OCI-LY7 (cell line): Measurements from ENCODE around the gene HRC. TPM values are rescaled to one million over a fixed set of nuclear protein-coding genes. Genes with fewer than 3 reads are reported as not detected.
A peak's percentile ranks its signal among the peaks of the same experiment; 100 is the strongest.

Experiments used
- BruUV-seq: library from RNA; stranded (reverse); fragments of 400-500 nt; replicated peaks from 2 replicates; lab custom pipeline; 2021; lab: Mats Ljungman, UMichigan
- CTCF ChIA-PET: fragments of 300-600 bp; sonication (Branson Sonifier 250); formaldehyde crosslinking; loops from one replicate; lab custom pipeline; 2022; ENCODE audit warnings: antibody characterized with exemption; ENCODE audit not compliant: unreplicated experiment; lab: Charles Lee
- POLR2A ChIA-PET: fragments of 300-600 bp; sonication (Branson Sonifier 250); formaldehyde crosslinking; loops from one replicate; lab custom pipeline; 2022; ENCODE audit warnings: antibody characterized with exemption; lab: Charles Lee
- DNase-seq: peaks from one replicate; pipeline ENCODE4 v3.0.0-alpha.2; 2015; ENCODE audit warnings: low spot score
- H2AFZ ChIP-seq: fragments of 200-600 bp; sonication (generic), shearing (Covaris generic); 2 replicates; pipeline ENCODE4 v1.6.1; 2014; ENCODE audit warnings: mild to moderate bottlenecking, antibody characterized with exemption, low read length, moderate library complexity
- H3K27ac ChIP-seq: fragments of 200-600 bp; sonication (generic); 2 replicates; pipeline ENCODE4 v1.5.1; 2014; ENCODE audit warnings: mixed run types, low read depth, mild to moderate bottlenecking, moderate library complexity, low read length, inconsistent platforms; ENCODE audit not compliant: poor library complexity, severe bottlenecking
- H3K36me3 ChIP-seq: fragments of 200-600 bp; sonication (generic); 2 replicates; pipeline ENCODE4 v1.6.1; 2014; ENCODE audit warnings: mild to moderate bottlenecking, antibody characterized with exemption, low read length, moderate library complexity, mixed read lengths; ENCODE audit not compliant: insufficient read depth
- H3K4me1 ChIP-seq: fragments of 200-600 bp; sonication (generic); 2 replicates; pipeline ENCODE4 v1.5.1; 2014; ENCODE audit warnings: mild to moderate bottlenecking, low read length; ENCODE audit not compliant: insufficient read depth, poor library complexity, severe bottlenecking
- H3K4me2 ChIP-seq: fragments of 200-600 bp; sonication (generic); 2 replicates; pipeline ENCODE4 v1.6.1; 2014; ENCODE audit warnings: mild to moderate bottlenecking, low read length
- H3K4me3 ChIP-seq: fragments of 200-600 bp; sonication (generic); 2 replicates; pipeline ENCODE4 v1.5.1; 2014; ENCODE audit warnings: mild to moderate bottlenecking, low read depth, low read length; ENCODE audit not compliant: poor library complexity, severe bottlenecking
- H3K79me2 ChIP-seq: fragments of 200-600 bp; sonication (generic); 2 replicates; pipeline ENCODE4 v1.6.1; 2016; ENCODE audit warnings: low read depth, mild to moderate bottlenecking, low read length, moderate library complexity, mixed read lengths; ENCODE audit not compliant: insufficient read depth
- H3K9me2 ChIP-seq: fragments of 200-600 bp; sonication (generic); 2 replicates; pipeline ENCODE4 v1.6.1; 2016; ENCODE audit warnings: mild to moderate bottlenecking, low read length, mixed read lengths; ENCODE audit not compliant: insufficient read depth
- H3K9me3 ChIP-seq: fragments of 200-600 bp; sonication (generic); 2 replicates; pipeline ENCODE4 v1.6.1; 2014; ENCODE audit warnings: mild to moderate bottlenecking, mixed run types, low read length, mixed read lengths
- H4K20me1 ChIP-seq: fragments of 200-600 bp; sonication (generic); 2 replicates; pipeline ENCODE4 v1.6.1; 2014; ENCODE audit warnings: mild to moderate bottlenecking, antibody characterized with exemption, low read length, moderate library complexity, mixed read lengths; ENCODE audit not compliant: insufficient read depth
- CTCF ChIP-seq: fragments of 200-600 bp; sonication (generic); conservative IDR thresholded peaks from 2 replicates; pipeline ENCODE4 v1.5.1; 2014; ENCODE audit warnings: mild to moderate bottlenecking, antibody characterized with exemption, low read length, moderate library complexity, mixed read lengths
- EZH2phosphoT487 ChIP-seq: fragments of 200-600 bp; sonication (generic); IDR thresholded peaks from 2 replicates; pipeline ENCODE4 v1.6.1; 2018; ENCODE audit warnings: low read depth, borderline replicate concordance, mild to moderate bottlenecking, mixed run types, antibody characterized with exemption, low read length, moderate library complexity, mixed read lengths
- intact Hi-C: fragments of 100-400 bp; cut with micrococcal nuclease; formaldehyde crosslinking; loops from one replicate; pipeline ENCODE4 v1.10.0; 2022; ENCODE audit not compliant: unreplicated experiment
- total RNA-seq, 2 experiments: library from RNA; depleted of rRNA in 1 of 2; stranded (reverse); fragments of >200 nt in 1 of 2; shearing (Covaris generic) in 1 of 2; gene quantifications; 2 replicates each; pipeline ENCODE4 v1.2.3, GENCODE V29; 2014 to 2022

HRC gene
- total RNA-seq, 2 experiments from 2014 or later, result not detected

GRCh38 chr19:49113762-49114629 is 41.2 kb downstream of the HRC start, which contains the start of gene LIN7B:
TSS of gene LIN7B (plus strand) at chr19:49114370. CDS start at chr19:49114405, 35 bp downstream.
- no peaks in the 10 kb centered on the region for H3K9me2 ChIP-seq
- BruUV-seq, result no TSS peak
- H3K4me3 ChIP-seq, result peak within 1 kb of the TSS; percentile 72
- no peak within 1 kb of the TSS for H3K27ac ChIP-seq
- intact Hi-C loops, result no loop called here
- peaks cover 20% of the 10 kb centered on the region for H3K4me1 ChIP-seq
- peak within 1 kb of the TSS; percentile 88 for H3K4me2 ChIP-seq
- H2AFZ ChIP-seq, result peak within 1 kb of the TSS; percentile 90
- ChIA-PET POLR2A (interaction anchor here (0.6 to 2.0 kb wide), 2 partner anchors 14 to 85 kb away, joined by 3 to 7 read pairs; no protein-coding TSS in a partner anchor), CTCF (interaction anchor here (0.6 to 1.6 kb wide), 2 partner anchors 35 to 85 kb away, joined by 3 to 5 read pairs; no protein-coding TSS in a partner anchor)
- no peaks in the 10 kb centered on the region for H3K9me3 ChIP-seq
- TF ChIP-seq EZH2phosphoT487 (no peak), CTCF (peak; percentile 67)
- no peaks in the 10 kb centered on the region for H3K79me2 ChIP-seq
- peaks cover 10% of the 10 kb centered on the region for H3K36me3 ChIP-seq
- H4K20me1 ChIP-seq, result no peaks in the 10 kb centered on the region
- peak; percentile 83 for DNase-seq

DNA sequence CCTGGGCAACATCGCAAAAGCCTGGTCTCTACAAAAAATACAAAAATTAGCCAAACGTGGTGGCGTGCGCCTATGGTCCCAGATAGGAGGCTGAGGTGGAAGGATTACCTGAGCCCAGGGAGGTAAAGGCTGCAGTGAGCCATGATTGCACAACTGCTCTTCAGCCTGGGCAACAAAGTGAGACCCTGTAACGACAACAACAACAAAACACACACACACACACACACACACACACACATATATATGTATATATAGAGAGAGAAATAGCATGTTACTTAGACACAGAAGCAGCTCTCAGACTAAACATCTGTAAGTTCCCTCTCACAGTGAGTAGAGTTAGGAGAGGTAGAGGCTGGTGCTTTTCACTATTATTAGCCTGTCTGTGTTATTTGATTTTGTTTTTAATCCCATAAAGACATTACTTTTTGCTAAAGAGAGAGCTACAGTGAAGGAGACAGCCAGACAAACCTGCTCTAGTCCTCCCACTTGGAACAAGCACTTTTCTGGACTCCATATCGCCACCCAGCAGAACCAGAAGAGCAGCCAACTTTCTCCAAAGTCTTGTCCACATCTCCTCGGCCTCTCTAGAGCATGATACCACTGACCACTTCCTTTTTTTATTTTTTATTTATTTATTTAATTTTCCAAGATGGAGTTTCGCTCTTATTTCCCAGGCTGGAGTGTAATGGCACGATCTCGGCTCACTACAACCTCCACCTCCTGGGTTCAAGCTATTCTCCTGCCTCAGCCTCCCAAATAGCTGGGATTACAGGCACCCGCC is 43.8 kb downstream of the HRC start:
- ChIA-PET CTCF (no interaction called here), POLR2A (no interaction called here)
- Histone ChIP-seq H2AFZ (no peak overlapping the region), H3K4me1 (peaks cover 7% of the 10 kb centered on the region), H3K27ac (no peak overlapping the region), H3K9me2 (no peaks in the 10 kb centered on the region), H3K4me2 (no peak overlapping the region), H3K9me3 (no peaks in the 10 kb centered on the region), H3K4me3 (no peak overlapping the region), H3K36me3 (peaks cover 36% of the 10 kb centered on the region), H4K20me1 (no peaks in the 10 kb centered on the region), H3K79me2 (no peaks in the 10 kb centered on the region)
- intact Hi-C loops, result no loop called here
- TF ChIP-seq EZH2phosphoT487 (no peak), CTCF (no peak; the same call in 1 of the 2 replicates)
- BruUV-seq, result no TSS peak
- DNase-seq, result no peak
